ENCODE measurements around the gene DIAPH2.

DNA sequence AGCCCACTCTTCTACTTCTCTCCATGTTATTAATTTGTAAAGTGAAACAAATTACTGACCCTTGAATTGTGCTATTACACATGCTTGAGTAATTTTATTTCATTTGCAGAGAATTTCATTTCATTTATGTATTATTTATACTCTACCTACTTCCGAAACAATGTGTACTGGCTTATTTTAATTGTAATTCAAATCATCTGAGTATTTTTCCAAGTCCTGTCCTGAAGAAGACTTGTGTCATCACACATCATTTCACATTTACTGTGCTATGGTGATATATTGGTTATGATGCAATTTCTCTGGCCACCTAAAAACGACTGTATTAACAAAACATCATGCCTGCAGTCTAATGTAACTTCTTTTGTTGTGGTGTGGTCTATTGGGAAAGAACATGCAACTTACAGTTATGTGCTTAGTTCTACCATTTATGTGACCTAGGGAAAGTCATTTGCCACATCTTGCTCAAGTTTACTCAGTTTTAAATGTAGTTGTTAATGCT, 583.6 kb downstream of the DIAPH2 start:
- TF ChIP-seq POLR2A (IDR thresholded peaks at IDR 0.05), result no peak
- TF ChIP-seq, protein P1, sequence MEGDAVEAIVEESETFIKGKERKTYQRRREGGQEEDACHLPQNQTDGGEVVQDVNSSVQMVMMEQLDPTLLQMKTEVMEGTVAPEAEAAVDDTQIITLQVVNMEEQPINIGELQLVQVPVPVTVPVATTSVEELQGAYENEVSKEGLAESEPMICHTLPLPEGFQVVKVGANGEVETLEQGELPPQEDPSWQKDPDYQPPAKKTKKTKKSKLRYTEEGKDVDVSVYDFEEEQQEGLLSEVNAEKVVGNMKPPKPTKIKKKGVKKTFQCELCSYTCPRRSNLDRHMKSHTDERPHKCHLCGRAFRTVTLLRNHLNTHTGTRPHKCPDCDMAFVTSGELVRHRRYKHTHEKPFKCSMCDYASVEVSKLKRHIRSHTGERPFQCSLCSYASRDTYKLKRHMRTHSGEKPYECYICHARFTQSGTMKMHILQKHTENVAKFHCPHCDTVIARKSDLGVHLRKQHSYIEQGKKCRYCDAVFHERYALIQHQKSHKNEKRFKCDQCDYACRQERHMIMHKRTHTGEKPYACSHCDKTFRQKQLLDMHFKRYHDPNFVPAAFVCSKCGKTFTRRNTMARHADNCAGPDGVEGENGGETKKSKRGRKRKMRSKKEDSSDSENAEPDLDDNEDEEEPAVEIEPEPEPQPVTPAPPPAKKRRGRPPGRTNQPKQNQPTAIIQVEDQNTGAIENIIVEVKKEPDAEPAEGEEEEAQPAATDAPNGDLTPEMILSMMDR (IDR thresholded peaks at IDR 0.05 in 8 of 11, conservative IDR thresholded peaks at IDR 0.05 in 3 of 11), result no peak

All from spleen (tissue), 7 donors.